Uterus (tissue), 2 donors: ENCODE data around the gene LAYN.

Source experiments
- POLR2A ChIP-seq, 2 donors: fragments of 450-650 bp; IDR thresholded peaks; one replicate each; pipeline ENCODE4 v1.6.1; 2016; ENCODE audit warnings: antibody characterized with exemption in 2 of 2, mild to moderate bottlenecking in 1 of 2, moderate library complexity in 1 of 2
- TF ChIP-seq, protein P1 (sequence below), 4 experiments: fragments of 200-600 bp in 2 of 4; fragments of 450-650 bp in 2 of 4; sonication (generic) in 2 of 4; IDR thresholded peaks; one replicate each; pipeline ENCODE4 v1.5.1; 2016 to 2019; ENCODE audit warnings: antibody characterized with exemption in 4 of 4, mild to moderate bottlenecking in 2 of 4, moderate library complexity in 1 of 4

DNA sequence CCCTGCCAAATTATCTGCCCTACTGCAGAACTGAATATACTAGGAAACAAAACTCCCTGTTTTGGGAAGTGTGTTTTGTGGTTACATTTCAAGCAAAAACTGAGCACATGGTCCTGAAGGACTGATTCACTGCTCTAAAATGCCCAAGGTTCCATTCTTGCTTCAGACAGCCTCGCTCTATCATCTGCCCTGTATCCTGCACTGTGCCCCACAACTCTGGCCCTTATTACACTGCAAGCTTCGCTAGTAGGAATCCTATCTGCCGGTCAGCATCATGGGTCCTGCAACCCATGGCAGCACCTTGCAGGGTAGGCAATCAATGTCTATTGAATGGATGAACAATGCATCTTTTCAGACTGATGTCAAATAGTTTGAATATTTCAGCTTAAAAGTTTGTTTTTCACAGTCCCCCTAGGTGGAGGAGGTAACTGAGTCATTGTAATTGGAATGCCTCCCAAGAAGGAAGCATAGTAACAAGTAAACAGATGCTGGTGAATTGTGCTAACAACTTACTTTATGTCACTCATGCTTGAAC lies 21.3 kb downstream of the LAYN start:
- TF ChIP-seq, protein P1, sequence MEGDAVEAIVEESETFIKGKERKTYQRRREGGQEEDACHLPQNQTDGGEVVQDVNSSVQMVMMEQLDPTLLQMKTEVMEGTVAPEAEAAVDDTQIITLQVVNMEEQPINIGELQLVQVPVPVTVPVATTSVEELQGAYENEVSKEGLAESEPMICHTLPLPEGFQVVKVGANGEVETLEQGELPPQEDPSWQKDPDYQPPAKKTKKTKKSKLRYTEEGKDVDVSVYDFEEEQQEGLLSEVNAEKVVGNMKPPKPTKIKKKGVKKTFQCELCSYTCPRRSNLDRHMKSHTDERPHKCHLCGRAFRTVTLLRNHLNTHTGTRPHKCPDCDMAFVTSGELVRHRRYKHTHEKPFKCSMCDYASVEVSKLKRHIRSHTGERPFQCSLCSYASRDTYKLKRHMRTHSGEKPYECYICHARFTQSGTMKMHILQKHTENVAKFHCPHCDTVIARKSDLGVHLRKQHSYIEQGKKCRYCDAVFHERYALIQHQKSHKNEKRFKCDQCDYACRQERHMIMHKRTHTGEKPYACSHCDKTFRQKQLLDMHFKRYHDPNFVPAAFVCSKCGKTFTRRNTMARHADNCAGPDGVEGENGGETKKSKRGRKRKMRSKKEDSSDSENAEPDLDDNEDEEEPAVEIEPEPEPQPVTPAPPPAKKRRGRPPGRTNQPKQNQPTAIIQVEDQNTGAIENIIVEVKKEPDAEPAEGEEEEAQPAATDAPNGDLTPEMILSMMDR (IDR thresholded peaks at IDR 0.05) = no peak
- TF ChIP-seq POLR2A (IDR thresholded peaks at IDR 0.05) = no peak
